ENCODE results near the gene TXNDC8. TPM values are rescaled to one million over a fixed set of nuclear protein-coding genes. Genes with fewer than 3 reads are reported as not detected.

Gene TXNDC8
- total RNA-seq, 1 donor from 2014 or later: not detected

DNA sequence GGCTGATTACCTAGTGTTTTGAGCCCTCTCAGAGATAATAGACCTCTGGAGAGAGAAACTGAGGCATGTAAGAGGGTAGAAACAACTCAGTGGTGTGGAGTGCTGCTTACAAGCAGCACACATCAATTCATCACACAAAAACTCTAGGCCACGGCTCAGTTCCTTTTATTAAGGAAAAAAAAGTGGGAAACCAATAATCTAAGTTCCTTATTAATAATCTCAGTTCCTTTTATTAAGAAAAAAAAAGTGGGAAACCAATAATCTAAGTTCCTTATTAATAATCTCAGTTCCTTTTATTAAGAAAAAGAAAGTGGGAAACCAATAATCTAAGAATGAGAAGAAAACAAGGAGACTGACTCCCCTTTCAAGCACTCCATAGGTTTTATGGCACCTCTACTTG lies 28.0 kb downstream of the TXNDC8 start:
- no peak for DNase-seq (ENCODE audit: low spot score, unreplicated experiment)
- Mint-ChIP-seq H3K4me3 (ENCODE audit: low read depth) (no peak overlapping the region), H3K27ac (no peak overlapping the region), H3K9me3 (ENCODE audit: low read depth) (peaks cover 6% of the 10 kb centered on the region), H3K4me1 (ENCODE audit: low read depth) (peaks cover 3% of the 10 kb centered on the region), H3K27me3 (no peaks in the 10 kb centered on the region), H3K36me3 (ENCODE audit: insufficient read depth) (no peaks in the 10 kb centered on the region)
- TF ChIP-seq, protein P1, sequence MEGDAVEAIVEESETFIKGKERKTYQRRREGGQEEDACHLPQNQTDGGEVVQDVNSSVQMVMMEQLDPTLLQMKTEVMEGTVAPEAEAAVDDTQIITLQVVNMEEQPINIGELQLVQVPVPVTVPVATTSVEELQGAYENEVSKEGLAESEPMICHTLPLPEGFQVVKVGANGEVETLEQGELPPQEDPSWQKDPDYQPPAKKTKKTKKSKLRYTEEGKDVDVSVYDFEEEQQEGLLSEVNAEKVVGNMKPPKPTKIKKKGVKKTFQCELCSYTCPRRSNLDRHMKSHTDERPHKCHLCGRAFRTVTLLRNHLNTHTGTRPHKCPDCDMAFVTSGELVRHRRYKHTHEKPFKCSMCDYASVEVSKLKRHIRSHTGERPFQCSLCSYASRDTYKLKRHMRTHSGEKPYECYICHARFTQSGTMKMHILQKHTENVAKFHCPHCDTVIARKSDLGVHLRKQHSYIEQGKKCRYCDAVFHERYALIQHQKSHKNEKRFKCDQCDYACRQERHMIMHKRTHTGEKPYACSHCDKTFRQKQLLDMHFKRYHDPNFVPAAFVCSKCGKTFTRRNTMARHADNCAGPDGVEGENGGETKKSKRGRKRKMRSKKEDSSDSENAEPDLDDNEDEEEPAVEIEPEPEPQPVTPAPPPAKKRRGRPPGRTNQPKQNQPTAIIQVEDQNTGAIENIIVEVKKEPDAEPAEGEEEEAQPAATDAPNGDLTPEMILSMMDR (IDR thresholded peaks at IDR 0.05; ENCODE audit: unreplicated experiment): no peak

DNA sequence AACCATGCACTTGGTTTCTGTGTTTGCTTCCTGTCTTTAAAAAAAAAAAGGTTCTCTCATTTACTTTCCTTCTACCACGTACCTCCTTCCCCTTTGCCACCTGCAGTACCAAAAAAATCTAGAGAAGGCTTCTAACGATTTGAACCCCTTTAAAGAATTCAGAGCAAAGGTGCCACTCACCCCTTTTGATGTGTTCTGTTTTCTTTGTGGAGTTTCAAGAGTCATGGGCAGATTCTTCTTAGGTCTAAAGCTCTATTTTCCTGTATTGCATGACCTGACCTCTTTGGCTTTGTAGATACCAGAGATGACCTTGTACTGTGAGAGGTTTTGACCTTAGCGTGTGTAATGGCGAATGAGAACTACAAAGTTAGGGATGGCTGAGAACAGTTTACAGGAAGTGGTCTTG lies 29.0 kb downstream of the TXNDC8 start:
- Mint-ChIP-seq H3K36me3 (ENCODE audit: insufficient read depth) (no peaks in the 10 kb centered on the region), H3K9me3 (ENCODE audit: low read depth) (peaks cover 6% of the 10 kb centered on the region)

DNA sequence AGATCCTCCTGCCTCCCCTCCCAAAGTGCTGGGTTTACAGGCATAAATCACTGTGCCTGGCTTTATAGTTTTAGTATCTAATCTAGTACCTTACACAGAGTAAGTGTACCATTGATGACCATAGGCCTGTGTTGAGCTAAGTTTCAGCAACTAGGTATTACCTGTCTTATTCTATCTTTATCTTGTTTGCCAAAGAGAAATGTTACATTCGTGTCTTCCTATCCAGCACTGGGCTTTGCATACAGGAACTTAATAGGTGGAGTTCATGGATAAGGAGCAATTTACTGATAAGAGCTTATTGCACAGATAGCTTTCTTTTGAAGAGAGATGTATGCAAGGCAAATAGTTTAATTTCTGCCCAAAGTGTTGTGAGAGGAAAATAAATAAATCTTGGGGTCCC lies 30.5 kb downstream of the TXNDC8 start:
- no peak for DNase-seq (ENCODE audit: low spot score, unreplicated experiment)
- TF ChIP-seq, protein P1 (IDR thresholded peaks at IDR 0.05; ENCODE audit: unreplicated experiment): no peak
- H3K27me3 Mint-ChIP-seq: peaks cover 7% of the 10 kb centered on the region
- peaks cover 3% of the 10 kb centered on the region for H3K4me1 Mint-ChIP-seq (ENCODE audit: low read depth)
- H3K36me3 Mint-ChIP-seq (ENCODE audit: insufficient read depth): no peaks in the 10 kb centered on the region
- H3K27ac Mint-ChIP-seq: no peak overlapping the region
- H3K9me3 Mint-ChIP-seq (ENCODE audit: low read depth): peaks cover 3% of the 10 kb centered on the region
- H3K4me3 Mint-ChIP-seq (ENCODE audit: low read depth): no peak overlapping the region

More for the DNA sequence above, 29.0 kb downstream of the TXNDC8 start:
- TF ChIP-seq, protein P1 (IDR thresholded peaks at IDR 0.05; ENCODE audit: unreplicated experiment): no peak
- no peak for DNase-seq (ENCODE audit: low spot score, unreplicated experiment)
- Mint-ChIP-seq H3K4me3 (ENCODE audit: low read depth) (no peak overlapping the region), H3K27ac (no peak overlapping the region), H3K4me1 (ENCODE audit: low read depth) (peaks cover 3% of the 10 kb centered on the region), H3K27me3 (peaks cover 3% of the 10 kb centered on the region)

DNA sequence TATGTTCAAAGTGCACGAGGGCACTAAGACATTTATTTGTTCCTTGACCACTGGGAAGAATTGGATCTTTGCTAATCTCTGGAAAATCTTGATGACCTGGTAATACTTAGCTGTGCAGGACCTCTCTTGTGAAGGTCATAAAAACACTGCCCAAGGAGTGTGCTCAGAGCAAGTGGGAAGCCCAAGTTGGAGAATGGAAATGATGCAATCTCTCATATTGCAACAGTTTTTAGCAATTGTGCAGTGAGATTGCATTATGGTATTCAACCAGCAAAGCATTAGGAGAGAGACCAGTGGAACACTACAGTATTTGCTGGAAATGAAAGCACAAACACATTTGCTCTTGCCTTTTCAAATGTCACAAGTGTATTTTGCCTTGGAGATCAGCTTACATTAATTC lies 34.5 kb downstream of the TXNDC8 start:
- DNase-seq (ENCODE audit: low spot score, unreplicated experiment): no peak
- Mint-ChIP-seq H3K9me3 (ENCODE audit: low read depth) (no peaks in the 10 kb centered on the region), H3K36me3 (ENCODE audit: insufficient read depth) (no peaks in the 10 kb centered on the region), H3K27ac (no peak overlapping the region), H3K4me1 (ENCODE audit: low read depth) (peaks cover 8% of the 10 kb centered on the region), H3K4me3 (ENCODE audit: low read depth) (no peak overlapping the region), H3K27me3 (peaks cover 7% of the 10 kb centered on the region)
- TF ChIP-seq, protein P1 (IDR thresholded peaks at IDR 0.05; ENCODE audit: unreplicated experiment): no peak

DNA sequence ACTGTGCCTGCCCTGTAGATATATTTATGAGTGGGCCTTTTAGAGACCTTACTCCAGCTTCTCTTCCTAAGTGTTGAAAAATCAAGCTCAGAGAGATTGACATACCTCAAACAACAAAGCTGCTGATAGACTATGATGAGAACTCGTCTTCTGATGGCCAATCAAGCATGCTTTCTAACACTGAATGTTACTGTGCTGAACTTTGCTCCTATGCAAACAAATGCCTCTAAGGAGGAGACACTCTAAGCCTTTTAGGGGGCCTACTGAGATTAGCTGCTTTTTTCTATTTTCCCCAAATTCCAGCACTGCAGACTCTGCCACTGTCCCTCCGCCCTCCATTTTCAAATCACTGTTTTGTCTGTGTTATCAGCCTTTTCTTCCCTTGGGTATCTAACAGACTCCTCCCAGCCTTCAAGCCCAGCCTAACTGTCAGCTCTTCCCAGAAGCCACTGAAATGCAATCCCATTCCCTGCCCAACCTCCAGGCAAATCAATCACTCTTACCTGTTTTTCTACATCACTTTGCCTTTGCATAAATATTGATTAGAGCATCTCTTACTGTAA lies 39.5 kb downstream of the TXNDC8 start:
- no peaks in the 10 kb centered on the region for H3K36me3 Mint-ChIP-seq (ENCODE audit: insufficient read depth)
- DNase-seq (ENCODE audit: low spot score, unreplicated experiment): no peak

More for the DNA sequence above, 39.5 kb downstream of the TXNDC8 start:
- Mint-ChIP-seq H3K27ac (no peak overlapping the region), H3K4me1 (ENCODE audit: low read depth) (peaks cover 6% of the 10 kb centered on the region), H3K9me3 (ENCODE audit: low read depth) (no peaks in the 10 kb centered on the region), H3K4me3 (ENCODE audit: low read depth) (no peak overlapping the region), H3K27me3 (peaks cover 5% of the 10 kb centered on the region)
- TF ChIP-seq, protein P1 (IDR thresholded peaks at IDR 0.05; ENCODE audit: unreplicated experiment): no peak

Data from progenitor cell of endocrine pancreas (in vitro differentiated cells).